Right atrium auricular region (tissue), 2 donors: ENCODE measurements around the gene HMCN1. TPM values are rescaled to one million over a fixed set of nuclear protein-coding genes. Genes with fewer than 3 reads are reported as not detected.
A peak's percentile ranks its signal among the peaks of the same experiment; 100 is the strongest.

Experiments used
- DNase-seq: peaks from one replicate; pipeline ENCODE4 v3.0.0-alpha.2; 2019; ENCODE audit warnings: low spot score
- H3K27ac ChIP-seq, 2 donors: fragments of 200-600 bp; sonication (generic); 1 replicate in 1 of 2; 2 replicates in 1 of 2; pipeline ENCODE4 v1.5.1; 2016 to 2019
- H3K27me3 ChIP-seq, 2 donors: fragments of 200-600 bp; sonication (generic); one replicate each; pipeline versions ENCODE4 v1.5.1 to v1.6.0; 2017 to 2019
- H3K36me3 ChIP-seq: fragments of 200-600 bp; sonication (generic); one replicate; pipeline ENCODE4 v1.5.1; 2016
- H3K4me1 ChIP-seq, 2 donors: fragments of 200-600 bp; sonication (generic); one replicate each; pipeline versions ENCODE4 v1.5.1 to v1.6.0; 2017 to 2019
- H3K4me3 ChIP-seq, 2 donors: fragments of 200-600 bp; sonication (generic); 1 replicate in 1 of 2; 2 replicates in 1 of 2; pipeline ENCODE4 v1.5.1; 2017 to 2019; ENCODE audit warnings: mild to moderate bottlenecking in 1 of 2, moderate library complexity in 1 of 2
- H3K9me3 ChIP-seq, 2 donors: fragments of 200-600 bp; sonication (generic); one replicate each; pipeline ENCODE4 v1.5.1; 2019
- total RNA-seq, 2 donors: library from RNA; depleted of rRNA; stranded (reverse); fragments of >200 nt; gene quantifications; one replicate each; pipeline ENCODE4 v1.1.0, GENCODE V29; 2016
- TF ChIP-seq, protein P1 (sequence below), 2 donors: fragments of 200-600 bp; sonication (generic); IDR thresholded peaks; one replicate each; pipeline ENCODE4 v1.5.1; 2019; ENCODE audit warnings: antibody characterized with exemption in 2 of 2

The HMCN1 gene
- total RNA-seq, 2 donors from 2014 or later, result 14.8 to 20.2 TPM

DNA sequence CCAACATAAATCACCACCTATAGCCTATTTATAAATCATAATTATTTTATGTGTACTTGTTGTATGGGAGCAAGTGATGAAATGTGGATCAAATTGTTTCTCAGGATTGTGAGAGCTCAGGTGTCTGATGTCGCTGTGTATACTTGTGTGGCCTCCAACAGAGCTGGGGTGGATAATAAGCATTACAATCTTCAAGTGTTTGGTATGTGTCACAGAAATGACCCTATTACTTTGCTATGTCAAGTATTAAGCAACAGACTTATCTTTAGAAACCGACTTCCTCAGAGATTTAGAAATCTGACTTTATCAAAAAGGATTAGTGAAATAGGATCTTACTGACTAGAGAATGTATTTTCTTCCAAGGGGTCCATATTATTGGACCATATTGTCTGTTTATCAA lies 360.0 kb downstream of the HMCN1 start:
- no peak overlapping the region for H3K27ac ChIP-seq
- TF ChIP-seq, protein P1, sequence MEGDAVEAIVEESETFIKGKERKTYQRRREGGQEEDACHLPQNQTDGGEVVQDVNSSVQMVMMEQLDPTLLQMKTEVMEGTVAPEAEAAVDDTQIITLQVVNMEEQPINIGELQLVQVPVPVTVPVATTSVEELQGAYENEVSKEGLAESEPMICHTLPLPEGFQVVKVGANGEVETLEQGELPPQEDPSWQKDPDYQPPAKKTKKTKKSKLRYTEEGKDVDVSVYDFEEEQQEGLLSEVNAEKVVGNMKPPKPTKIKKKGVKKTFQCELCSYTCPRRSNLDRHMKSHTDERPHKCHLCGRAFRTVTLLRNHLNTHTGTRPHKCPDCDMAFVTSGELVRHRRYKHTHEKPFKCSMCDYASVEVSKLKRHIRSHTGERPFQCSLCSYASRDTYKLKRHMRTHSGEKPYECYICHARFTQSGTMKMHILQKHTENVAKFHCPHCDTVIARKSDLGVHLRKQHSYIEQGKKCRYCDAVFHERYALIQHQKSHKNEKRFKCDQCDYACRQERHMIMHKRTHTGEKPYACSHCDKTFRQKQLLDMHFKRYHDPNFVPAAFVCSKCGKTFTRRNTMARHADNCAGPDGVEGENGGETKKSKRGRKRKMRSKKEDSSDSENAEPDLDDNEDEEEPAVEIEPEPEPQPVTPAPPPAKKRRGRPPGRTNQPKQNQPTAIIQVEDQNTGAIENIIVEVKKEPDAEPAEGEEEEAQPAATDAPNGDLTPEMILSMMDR (IDR thresholded peaks at IDR 0.05), result no peak
- no peaks in the 10 kb centered on the region for H3K27me3 ChIP-seq
- H3K4me1 ChIP-seq, result peaks cover 0 to 16% of the 10 kb centered on the region in 2 donors
- H3K9me3 ChIP-seq, result no peaks in the 10 kb centered on the region
- no peak for DNase-seq
- no peaks in the 10 kb centered on the region for H3K36me3 ChIP-seq
- no peak overlapping the region for H3K4me3 ChIP-seq

- no peak overlapping the region for H3K4me3 ChIP-seq
- DNase-seq, result no peak
- H3K4me1 ChIP-seq, result peaks cover 0 to 13% of the 10 kb centered on the region in 2 donors
- H3K9me3 ChIP-seq, result no peaks in the 10 kb centered on the region
- TF ChIP-seq, protein P1 (IDR thresholded peaks at IDR 0.05), result no peak
- H3K27ac ChIP-seq, result no peak overlapping the region
- H3K36me3 ChIP-seq, result no peaks in the 10 kb centered on the region
- no peaks in the 10 kb centered on the region for H3K27me3 ChIP-seq
Observed at GRCh38 chr1:186099336-186100104, 365.3 kb downstream of the HMCN1 start.

GRCh38 chr1:186102107-186102506 lies 367.9 kb downstream of the HMCN1 start:
- DNase-seq, result no peak
- no peaks in the 10 kb centered on the region for H3K27me3 ChIP-seq
- H3K4me3 ChIP-seq, result no peak overlapping the region
- no peaks in the 10 kb centered on the region for H3K9me3 ChIP-seq
- H3K4me1 ChIP-seq, result peaks cover 0 to 11% of the 10 kb centered on the region in 2 donors
- TF ChIP-seq, protein P1 (IDR thresholded peaks at IDR 0.05), result no peak
- peak overlapping the region; percentile 24 to 62 for H3K27ac ChIP-seq
- no peaks in the 10 kb centered on the region for H3K36me3 ChIP-seq

DNA sequence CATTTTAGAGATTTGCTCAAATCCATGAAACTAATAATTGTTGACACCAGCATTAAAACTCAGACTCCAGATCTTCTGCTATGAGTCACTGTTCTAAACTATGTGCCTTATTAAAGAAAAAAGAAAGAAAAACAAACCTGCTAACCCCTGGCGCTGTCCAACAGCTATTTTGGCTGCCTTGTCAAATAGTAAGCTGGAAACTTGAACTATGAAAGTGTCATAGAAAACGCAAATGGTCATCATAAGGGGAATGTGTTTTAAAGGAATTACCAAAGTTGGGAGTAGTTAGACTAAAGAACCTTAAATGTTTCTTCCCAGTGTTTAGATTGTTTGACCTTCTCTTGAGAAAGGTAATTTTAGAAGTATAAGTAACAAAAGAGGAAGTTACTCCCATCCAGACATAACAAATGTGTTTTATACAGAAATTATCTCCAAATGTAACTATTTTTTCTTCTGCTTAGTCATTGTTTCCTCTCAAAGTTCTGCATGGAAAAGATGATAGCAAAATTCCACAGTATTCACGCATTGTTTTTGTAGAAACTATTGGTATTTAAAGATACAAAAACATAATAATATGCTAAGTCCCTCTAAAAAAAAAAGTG lies 368.5 kb downstream of the HMCN1 start:
- peak overlapping the region; percentile 24 to 62 for H3K27ac ChIP-seq
- no peaks in the 10 kb centered on the region for H3K9me3 ChIP-seq
- TF ChIP-seq, protein P1 (IDR thresholded peaks at IDR 0.05), result no peak
- peaks cover 0 to 11% of the 10 kb centered on the region in 2 donors for H3K4me1 ChIP-seq
- H3K4me3 ChIP-seq, result no peak overlapping the region
- H3K36me3 ChIP-seq, result no peaks in the 10 kb centered on the region
- no peaks in the 10 kb centered on the region for H3K27me3 ChIP-seq
- DNase-seq, result peak; percentile 66

DNA sequence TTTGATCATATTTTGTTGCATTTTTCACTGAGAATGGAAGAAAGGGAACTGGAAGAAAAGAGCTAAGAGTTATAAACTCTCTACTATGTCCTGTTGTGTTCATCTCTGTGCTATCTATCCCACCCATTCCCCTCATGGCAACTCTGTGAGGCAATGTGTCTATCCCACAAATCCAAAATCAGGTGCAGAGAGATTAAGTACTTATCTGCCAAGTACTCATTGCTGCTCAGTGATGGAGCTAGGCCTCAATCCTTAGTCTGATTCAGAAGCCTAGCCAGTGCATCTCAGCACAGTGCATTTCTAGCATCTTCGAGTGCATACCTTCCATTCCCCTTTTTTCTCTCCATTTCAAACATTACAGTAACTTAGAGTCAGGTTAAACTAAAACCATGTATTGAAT lies 370.3 kb downstream of the HMCN1 start:
- TF ChIP-seq, protein P1 (IDR thresholded peaks at IDR 0.05), result no peak
- Histone ChIP-seq H3K27me3 (no peaks in the 10 kb centered on the region), H3K27ac (no peak overlapping the region), H3K9me3 (no peaks in the 10 kb centered on the region), H3K36me3 (no peaks in the 10 kb centered on the region), H3K4me3 (no peak overlapping the region), H3K4me1 (peaks cover 0 to 11% of the 10 kb centered on the region in 2 donors)
- DNase-seq, result no peak
